Measurements from ENCODE around the gene ANKRD29. TPM values are rescaled to one million over a fixed set of nuclear protein-coding genes. Genes with fewer than 3 reads are reported as not detected.

Gene ANKRD29
- total RNA-seq, 1 donor from 2014 or later = 72.0 TPM

- intact Hi-C loops (cut with DNase I) = no loop called here
- H3K9me3 ChIP-seq = peaks cover 4% of the 10 kb centered on the region
- DNase-seq (no peak), ATAC-seq (no peak)
- no peak overlapping the region for H3K27ac ChIP-seq
- H3K4me1 ChIP-seq = no peaks in the 10 kb centered on the region
- no peaks in the 10 kb centered on the region for H3K27me3 ChIP-seq
- H3K4me3 ChIP-seq = no peak overlapping the region
- TF ChIP-seq CTCF (IDR thresholded peaks at IDR 0.05) = no peak
- H3K36me3 ChIP-seq = no peaks in the 10 kb centered on the region
Observed at GRCh38 chr18:23706971-23707640, 44.4 kb upstream of the ANKRD29 start.

- Histone ChIP-seq H3K4me3 (no peak overlapping the region), H3K4me1 (no peaks in the 10 kb centered on the region), H3K9me3 (peaks cover 4% of the 10 kb centered on the region), H3K27ac (no peak overlapping the region), H3K27me3 (no peaks in the 10 kb centered on the region), H3K36me3 (no peaks in the 10 kb centered on the region)
- DNase-seq (no peak), ATAC-seq (no peak)
- intact Hi-C loops (cut with DNase I) = loop anchor here (5.0 kb wide), 1 partner anchor 83 kb away; no protein-coding TSS in a partner anchor
- TF ChIP-seq CTCF (IDR thresholded peaks at IDR 0.05) = no peak
Observed at GRCh38 chr18:23704806-23705205, 42.1 kb upstream of the ANKRD29 start.

GRCh38 chr18:23703987-23704384 lies 41.3 kb upstream of the ANKRD29 start:
- no peaks in the 10 kb centered on the region for H3K27me3 ChIP-seq
- H3K4me3 ChIP-seq = no peak overlapping the region
- no peaks in the 10 kb centered on the region for H3K36me3 ChIP-seq
- ATAC-seq = no peak
- TF ChIP-seq CTCF (IDR thresholded peaks at IDR 0.05) = no peak
- intact Hi-C loops (cut with DNase I) = loop anchor here (5.0 kb wide), 1 partner anchor 82 kb away; no protein-coding TSS in a partner anchor
- no peak overlapping the region for H3K27ac ChIP-seq
- peaks cover 4% of the 10 kb centered on the region for H3K9me3 ChIP-seq
- no peak for DNase-seq
- H3K4me1 ChIP-seq = no peaks in the 10 kb centered on the region

- TF ChIP-seq CTCF (IDR thresholded peaks at IDR 0.05) = peak; percentile 51
- ATAC-seq (peak; percentile 88), DNase-seq (no peak)
- H3K27me3 ChIP-seq = no peaks in the 10 kb centered on the region
- no peak overlapping the region for H3K4me3 ChIP-seq
- H3K9me3 ChIP-seq = peaks cover 4% of the 10 kb centered on the region
- no peaks in the 10 kb centered on the region for H3K36me3 ChIP-seq
- intact Hi-C loops (cut with DNase I) = loop anchor here (5.0 kb wide), 1 partner anchor 81 kb away; no protein-coding TSS in a partner anchor
- no peak overlapping the region for H3K27ac ChIP-seq
- H3K4me1 ChIP-seq = no peaks in the 10 kb centered on the region
Observed at GRCh38 chr18:23703057-23703986, 40.6 kb upstream of the ANKRD29 start.

- Histone ChIP-seq H3K36me3 (no peaks in the 10 kb centered on the region), H3K4me3 (no peak overlapping the region), H3K27ac (no peak overlapping the region), H3K27me3 (no peaks in the 10 kb centered on the region), H3K4me1 (no peaks in the 10 kb centered on the region), H3K9me3 (peaks cover 4% of the 10 kb centered on the region)
- ATAC-seq (no peak), DNase-seq (no peak)
- TF ChIP-seq CTCF (IDR thresholded peaks at IDR 0.05) = no peak
- intact Hi-C loops (cut with DNase I) = loop anchor here (5.0 kb wide), 1 partner anchor 80 kb away; no protein-coding TSS in a partner anchor
Observed at GRCh38 chr18:23702606-23703005, 39.9 kb upstream of the ANKRD29 start.

Data from upper lobe of right lung (tissue), 1 donor.